Activated B cell treated with CpG ODN at 0.5 μM for 24 hours (primary cell): ENCODE results near the gene ITM2C. TPM values are rescaled to one million over a fixed set of nuclear protein-coding genes. Genes with fewer than 3 reads are reported as not detected.

Source experiments
- ATAC-seq: fragments of 200-7000 bp; cut with Tn5 transposase; one replicate; pipeline ENCODE4 v1.10.0; 2021; ENCODE audit warnings: low read depth, mild to moderate bottlenecking, moderate library complexity
- CTCF ChIA-PET: fragments of 350-600 bp; sonication (Branson Sonifier 250); formaldehyde crosslinking; loops from one replicate; lab custom pipeline; 2021; ENCODE audit warnings: antibody characterized with exemption; lab: Charles Lee
- POLR2A ChIA-PET: fragments of 350-600 bp; sonication (Branson Sonifier 250); formaldehyde crosslinking; loops from one replicate; lab custom pipeline; 2021; ENCODE audit warnings: antibody characterized with exemption; lab: Charles Lee
- DNase-seq: peaks from one replicate; pipeline ENCODE4 v3.0.0; 2022
- H3K27ac Mint-ChIP-seq: one replicate; pipeline ENCODE4 v1.8.0; 2020; ENCODE audit warnings: mixed read lengths
- H3K27me3 Mint-ChIP-seq: one replicate; pipeline ENCODE4 v1.8.0; 2021; ENCODE audit warnings: mixed read lengths
- H3K36me3 Mint-ChIP-seq: one replicate; pipeline ENCODE4 v1.8.0; 2021; ENCODE audit warnings: low read depth, mixed read lengths
- H3K4me1 Mint-ChIP-seq: one replicate; pipeline ENCODE4 v1.8.0; 2021; ENCODE audit warnings: mixed read lengths
- H3K4me3 Mint-ChIP-seq: one replicate; pipeline ENCODE4 v1.8.0; 2020; ENCODE audit warnings: mild to moderate bottlenecking, mixed read lengths
- H3K9me3 Mint-ChIP-seq: one replicate; pipeline ENCODE4 v1.8.0; 2020; ENCODE audit warnings: mixed read lengths
- CTCF ChIP-seq: fragments of 200-600 bp; IDR thresholded peaks from one replicate; pipeline ENCODE4 v1.8.0; 2022; ENCODE audit warnings: antibody characterized with exemption, mild to moderate bottlenecking
- intact Hi-C: fragments of 100-400 bp; cut with micrococcal nuclease; formaldehyde crosslinking; loops from one replicate; pipeline ENCODE4 v1.15.1; 2024
- total RNA-seq: library from RNA; stranded (reverse); gene quantifications from 2 replicates; pipeline ENCODE4 v1.2.3, GENCODE V29; 2022

Gene ITM2C
- total RNA-seq, 1 donor from 2014 or later = 102 TPM

- H3K4me1 Mint-ChIP-seq = peaks cover 32% of the 10 kb centered on the region
- POLR2A ChIA-PET = interaction anchor here (0.6 to 1.2 kb wide), 4 partner anchors 32 to 54 kb away, joined by 3 to 5 read pairs (median 4); no protein-coding TSS in a partner anchor
- no peak overlapping the region for H3K4me3 Mint-ChIP-seq
- DNase-seq (peak; percentile 12), ATAC-seq (no peak)
- H3K27me3 Mint-ChIP-seq = no peaks in the 10 kb centered on the region
- TF ChIP-seq CTCF = no peak
- intact Hi-C loops = loop anchor here (1.0 to 2.0 kb wide), 4 partner anchors 17 to 58 kb away; no protein-coding TSS in a partner anchor
- no peaks in the 10 kb centered on the region for H3K36me3 Mint-ChIP-seq
- H3K9me3 Mint-ChIP-seq = no peaks in the 10 kb centered on the region
- no peak overlapping the region for H3K27ac Mint-ChIP-seq
- CTCF ChIA-PET = interaction anchor here (1.7 to 2.7 kb wide), 2 partner anchors 60 to 61 kb away, joined by 9 to 17 read pairs; no protein-coding TSS in a partner anchor
These were observed 61.4 kb downstream of the ITM2C start for GRCh38 chr2:230925879-230926765.

- DNase-seq (peak; percentile 6), ATAC-seq (no peak)
- Mint-ChIP-seq H3K4me1 (peaks cover 32% of the 10 kb centered on the region), H3K27ac (no peak overlapping the region), H3K4me3 (no peak overlapping the region), H3K27me3 (no peaks in the 10 kb centered on the region), H3K36me3 (no peaks in the 10 kb centered on the region), H3K9me3 (no peaks in the 10 kb centered on the region)
- POLR2A ChIA-PET = interaction anchor here (1.0 kb wide), 1 partner anchor 55 kb away, joined by 3 read pairs; no protein-coding TSS in a partner anchor
- CTCF ChIA-PET = interaction anchor here (0.8 to 1.7 kb wide), 2 partner anchors 59 to 80 kb away, joined by 3 to 9 read pairs; no protein-coding TSS in a partner anchor
- intact Hi-C loops = no loop called here
- no peak for TF ChIP-seq CTCF
These were observed 63.1 kb downstream of the ITM2C start for GRCh38 chr2:230927711-230928341.

Other genes with a start within 250 kb of the ITM2C start
- gene CAB39, start 152.1 kb upstream of the ITM2C start, total RNA-seq = 60.1 and 68.6 TPM in 2 replicates
- 4.5 and 6.3 TPM in 2 replicates for gene GPR55, start 60.3 kb downstream of the ITM2C start, total RNA-seq
- gene SPATA3, start 131.2 kb downstream of the ITM2C start, total RNA-seq = not detected in 2 replicates
- not detected in 2 replicates for gene C2orf72, start 172.6 kb downstream of the ITM2C start, total RNA-seq
- gene PSMD1, start 191.9 kb downstream of the ITM2C start, total RNA-seq = 99.9 and 105 TPM in 2 replicates